Cardiac muscle cell (in vitro differentiated cells and primary cell): ENCODE results near the gene PIAS2. TPM values are rescaled to one million over a fixed set of nuclear protein-coding genes. Genes with fewer than 3 reads are reported as not detected.

Experiments
- DNase-seq, 2 donors: peaks; one replicate each; pipeline versions ENCODE4 v3.0.0 to v3.0.0-alpha.2; 2010 to 2017; ENCODE audit warnings: low read depth in 1 of 2, low spot score in 1 of 2
- H3K27ac ChIP-seq: fragments of 200-600 bp; sonication (generic); 2 replicates; pipeline ENCODE4 v1.5.1; 2016
- H3K27me3 ChIP-seq: fragments of 200-600 bp; sonication (generic); 2 replicates; pipeline ENCODE4 v1.6.0; 2016; ENCODE audit warnings: control low read depth
- H3K36me3 ChIP-seq: fragments of 200-600 bp; sonication (generic); 2 replicates; pipeline ENCODE4 v1.5.1; 2016; ENCODE audit warnings: control low read depth
- H3K4me1 ChIP-seq: fragments of 200-600 bp; sonication (generic); 2 replicates; pipeline ENCODE4 v1.8.1; 2017; ENCODE audit warnings: low read depth, mild to moderate bottlenecking, mixed run types
- H3K4me3 ChIP-seq: fragments of 200-600 bp; sonication (generic); 2 replicates; pipeline ENCODE4 v1.5.1; 2016; ENCODE audit warnings: mild to moderate bottlenecking
- H3K9me3 ChIP-seq: fragments of 200-600 bp; sonication (generic); 2 replicates; pipeline ENCODE4 v1.5.1; 2017; ENCODE audit warnings: low read depth, mild to moderate bottlenecking, control low read depth
- polyA plus RNA-seq: library from polyadenylated mRNA; unstranded; fragments of >200 nt; fragmentation: Nextera tagmentation; extraction: Ambion mirVana; gene quantifications from 2 replicates; pipeline ENCODE4 v1.2.1, GENCODE V29; 2016
- total RNA-seq: library from RNA; depleted of rRNA; stranded (reverse); fragments of >200 nt; gene quantifications from 2 replicates; pipeline ENCODE4 v1.2.3, GENCODE V29; 2016
- TF ChIP-seq, protein P1 (sequence below): IDR thresholded peaks from 2 replicates; pipeline ENCODE4 v1.5.1; 2012; ENCODE audit warnings: low read depth, mild to moderate bottlenecking, low read length

The PIAS2 gene
- total and polyA plus RNA-seq, 2 experiments from 2014 or later, result 32.3 to 37.8 TPM

DNA sequence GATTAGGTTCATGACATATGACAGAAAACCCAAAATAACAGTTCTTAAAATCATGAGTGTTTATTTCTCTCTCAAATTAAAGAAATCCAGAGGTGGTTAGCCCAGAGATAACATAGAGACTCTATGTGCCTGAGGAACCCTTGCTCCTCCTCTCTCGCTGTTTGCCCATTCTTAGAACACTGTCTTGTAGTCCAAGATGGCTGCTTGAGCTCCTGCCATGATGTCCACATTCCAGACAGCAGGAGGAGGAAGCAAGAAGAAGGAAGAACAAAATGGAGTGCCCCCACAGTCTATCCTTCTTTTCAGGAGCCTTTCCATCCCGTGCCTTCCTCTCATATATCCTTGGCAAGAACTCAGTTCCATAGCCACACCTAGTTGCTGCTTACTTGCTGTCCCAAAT is 146.6 kb downstream of the PIAS2 start:
- Histone ChIP-seq H3K27me3 (no peaks in the 10 kb centered on the region), H3K4me1 (no peaks in the 10 kb centered on the region), H3K4me3 (no peak overlapping the region), H3K9me3 (no peaks in the 10 kb centered on the region), H3K27ac (no peak overlapping the region), H3K36me3 (no peaks in the 10 kb centered on the region)
- TF ChIP-seq, protein P1, sequence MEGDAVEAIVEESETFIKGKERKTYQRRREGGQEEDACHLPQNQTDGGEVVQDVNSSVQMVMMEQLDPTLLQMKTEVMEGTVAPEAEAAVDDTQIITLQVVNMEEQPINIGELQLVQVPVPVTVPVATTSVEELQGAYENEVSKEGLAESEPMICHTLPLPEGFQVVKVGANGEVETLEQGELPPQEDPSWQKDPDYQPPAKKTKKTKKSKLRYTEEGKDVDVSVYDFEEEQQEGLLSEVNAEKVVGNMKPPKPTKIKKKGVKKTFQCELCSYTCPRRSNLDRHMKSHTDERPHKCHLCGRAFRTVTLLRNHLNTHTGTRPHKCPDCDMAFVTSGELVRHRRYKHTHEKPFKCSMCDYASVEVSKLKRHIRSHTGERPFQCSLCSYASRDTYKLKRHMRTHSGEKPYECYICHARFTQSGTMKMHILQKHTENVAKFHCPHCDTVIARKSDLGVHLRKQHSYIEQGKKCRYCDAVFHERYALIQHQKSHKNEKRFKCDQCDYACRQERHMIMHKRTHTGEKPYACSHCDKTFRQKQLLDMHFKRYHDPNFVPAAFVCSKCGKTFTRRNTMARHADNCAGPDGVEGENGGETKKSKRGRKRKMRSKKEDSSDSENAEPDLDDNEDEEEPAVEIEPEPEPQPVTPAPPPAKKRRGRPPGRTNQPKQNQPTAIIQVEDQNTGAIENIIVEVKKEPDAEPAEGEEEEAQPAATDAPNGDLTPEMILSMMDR, result no peak
- DNase-seq, result no peak

DNA sequence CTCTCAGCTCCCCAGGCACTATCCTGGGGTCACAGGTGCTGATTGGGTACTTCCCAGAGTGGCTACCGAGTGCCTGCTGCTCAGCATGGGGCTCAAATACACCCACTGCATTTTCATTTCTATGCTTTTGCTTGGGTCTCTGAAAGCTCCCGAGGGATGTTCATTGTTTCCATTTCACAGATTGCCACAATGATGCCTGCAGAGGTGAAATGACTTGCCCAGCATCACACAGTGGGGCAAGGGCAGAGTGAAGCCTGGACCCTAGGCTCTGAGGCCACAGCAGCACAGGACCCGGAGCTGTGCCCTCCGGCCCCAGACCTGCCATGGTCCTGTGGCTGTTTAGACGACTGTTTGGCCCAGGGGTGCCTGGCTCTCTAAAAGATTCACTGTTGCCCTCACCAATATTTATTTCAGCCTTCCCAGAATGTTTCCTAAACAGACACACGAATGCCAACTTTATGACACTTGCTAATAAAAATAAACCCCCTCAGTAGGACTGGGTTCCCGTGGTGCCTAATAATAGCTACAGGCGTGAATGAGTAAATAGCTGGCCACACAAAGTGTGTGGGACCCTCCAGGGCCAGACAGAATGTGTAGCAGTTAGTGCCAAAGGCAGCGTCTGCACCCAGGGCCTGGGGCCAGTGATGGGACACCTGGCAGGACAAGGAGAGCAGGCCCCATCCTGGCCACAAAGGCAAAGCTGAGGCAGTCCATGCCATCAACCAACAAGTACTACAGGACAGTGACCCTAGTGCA is 149.0 kb downstream of the PIAS2 start:
- H3K27me3 ChIP-seq, result peaks cover under 1% of the 10 kb centered on the region
- no peak for DNase-seq
- H3K4me1 ChIP-seq, result no peaks in the 10 kb centered on the region
- TF ChIP-seq, protein P1, result no peak
- H3K36me3 ChIP-seq, result no peaks in the 10 kb centered on the region
- no peaks in the 10 kb centered on the region for H3K9me3 ChIP-seq
- no peak overlapping the region for H3K27ac ChIP-seq
- H3K4me3 ChIP-seq, result no peak overlapping the region

DNA sequence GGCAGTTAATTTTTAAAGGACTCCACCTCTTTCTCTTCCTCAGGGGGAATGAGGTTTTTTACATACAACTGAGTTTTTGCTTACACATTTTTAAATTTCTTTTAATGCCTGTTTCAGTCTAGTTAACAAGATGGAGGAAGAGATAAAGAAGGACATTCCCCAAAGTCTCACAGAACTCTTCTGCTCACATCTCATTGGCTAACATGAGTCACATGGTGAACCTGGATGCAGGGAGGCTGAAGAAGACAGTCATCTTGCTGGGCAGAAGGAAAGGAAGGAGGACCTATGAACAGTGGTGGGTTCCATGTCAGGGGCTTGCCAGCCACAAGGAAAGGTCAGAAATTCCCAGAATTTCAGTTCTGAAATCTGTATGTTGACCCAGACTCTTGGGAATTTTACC is 150.1 kb downstream of the PIAS2 start:
- no peaks in the 10 kb centered on the region for H3K36me3 ChIP-seq
- no peak overlapping the region for H3K4me3 ChIP-seq
- no peak overlapping the region for H3K27ac ChIP-seq
- TF ChIP-seq, protein P1, result no peak
- H3K9me3 ChIP-seq, result no peaks in the 10 kb centered on the region
- no peak for DNase-seq
- no peaks in the 10 kb centered on the region for H3K4me1 ChIP-seq
- peaks cover 12% of the 10 kb centered on the region for H3K27me3 ChIP-seq

DNA sequence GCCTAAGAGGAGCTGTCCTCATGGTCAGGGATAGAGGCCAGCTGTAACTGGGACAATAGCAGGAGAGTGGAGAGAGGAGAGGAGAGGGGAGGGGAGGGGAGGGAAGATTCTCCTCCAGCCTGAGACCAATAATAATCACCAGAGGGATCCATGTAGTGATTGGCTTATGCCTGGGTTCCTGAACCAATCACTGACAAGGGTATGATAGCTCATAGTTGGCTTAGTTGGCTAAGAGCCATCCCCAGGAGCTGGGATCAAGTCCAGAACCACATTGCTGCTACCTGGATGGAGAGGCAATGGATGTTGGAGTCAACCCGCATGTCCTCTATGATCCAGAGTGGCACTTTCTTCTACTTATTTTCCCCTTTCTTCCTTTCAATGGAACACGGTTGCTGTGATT is 152.7 kb downstream of the PIAS2 start:
- no peak overlapping the region for H3K27ac ChIP-seq
- TF ChIP-seq, protein P1, result no peak
- H3K4me3 ChIP-seq, result no peak overlapping the region
- H3K36me3 ChIP-seq, result no peaks in the 10 kb centered on the region
- no peaks in the 10 kb centered on the region for H3K9me3 ChIP-seq
- H3K27me3 ChIP-seq, result peaks cover 38% of the 10 kb centered on the region
- H3K4me1 ChIP-seq, result no peaks in the 10 kb centered on the region
- DNase-seq, result no peak

DNA sequence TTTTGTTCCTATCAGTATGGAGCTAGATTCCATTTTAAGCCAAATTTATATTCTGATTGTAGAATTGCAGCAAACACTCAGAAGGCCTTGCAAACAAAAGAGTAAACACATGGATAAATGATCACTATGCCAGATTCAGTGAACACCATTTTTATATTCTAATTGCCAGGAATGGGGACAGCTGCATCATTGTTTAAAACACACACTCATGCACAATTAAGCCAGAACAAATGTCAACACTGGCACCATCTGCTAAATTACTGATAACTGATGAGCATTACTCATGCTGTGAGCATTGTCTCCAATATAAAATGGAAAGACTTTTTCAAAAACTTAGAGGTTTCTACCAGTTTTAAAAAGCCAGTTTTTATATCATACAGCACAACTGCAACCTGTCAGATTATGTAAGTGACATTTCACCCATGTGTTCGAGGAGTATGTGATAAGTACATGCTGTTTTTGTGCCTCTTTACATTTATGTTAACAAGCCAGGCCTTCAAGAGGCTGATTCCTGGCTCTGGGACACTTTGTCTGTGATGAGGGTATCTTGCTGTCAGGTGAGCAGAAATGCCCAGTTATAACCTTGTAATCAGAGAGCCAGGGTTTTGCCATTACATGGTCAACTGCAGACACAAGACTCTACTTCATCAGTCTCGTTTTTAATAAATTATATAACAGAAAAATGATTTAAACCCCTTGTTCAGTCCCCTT is 156.1 kb downstream of the PIAS2 start:
- Histone ChIP-seq H3K27me3 (peaks cover 68% of the 10 kb centered on the region), H3K27ac (no peak overlapping the region), H3K36me3 (no peaks in the 10 kb centered on the region), H3K4me3 (no peak overlapping the region), H3K9me3 (no peaks in the 10 kb centered on the region), H3K4me1 (peaks cover 8% of the 10 kb centered on the region)
- DNase-seq, result no peak
- TF ChIP-seq, protein P1, result no peak
